HepG2 (cell line): Measurements from ENCODE around the gene CAPN9. TPM values are rescaled to one million over a fixed set of nuclear protein-coding genes. Genes with fewer than 3 reads are reported as not detected.

Experiments used
- CCDC6 ChIP-seq: sonication (generic); formaldehyde crosslinking; IDR thresholded peaks from 2 replicates; pipeline ENCODE4 v1.8.1; 2022; ENCODE audit warnings: mild to moderate bottlenecking, missing genetic modification reagents, moderate library complexity
- FOXK2 ChIP-seq: fragments of 450-650 bp; IDR thresholded peaks from 2 replicates; pipeline ENCODE4 v1.6.1; 2016
- GMEB1 ChIP-seq: sonication (generic); formaldehyde crosslinking; IDR thresholded peaks from 2 replicates; pipeline ENCODE4 v1.5.1; 2020; ENCODE audit warnings: missing genetic modification reagents, mild to moderate bottlenecking, borderline replicate concordance
- IRF9 ChIP-seq: sonication (generic); formaldehyde crosslinking; IDR thresholded peaks from 2 replicates; pipeline ENCODE4 v1.8.0; 2022; ENCODE audit warnings: missing genetic modification reagents, mild to moderate bottlenecking, borderline replicate concordance
- KDM5B ChIP-seq: sonication (generic); formaldehyde crosslinking; IDR thresholded peaks from 2 replicates; pipeline ENCODE4 v1.4.0; 2020; ENCODE audit warnings: missing genetic modification reagents, mild to moderate bottlenecking, borderline replicate concordance
- MTA3 ChIP-seq: sonication (generic); formaldehyde crosslinking; IDR thresholded peaks from 2 replicates; pipeline ENCODE4 v1.4.0; 2020; ENCODE audit warnings: missing genetic modification reagents
- NPAS2 ChIP-seq: sonication (generic); formaldehyde crosslinking; IDR thresholded peaks from 2 replicates; pipeline ENCODE4 v1.8.0; 2022; ENCODE audit warnings: mild to moderate bottlenecking, missing genetic modification reagents, borderline replicate concordance
- PBX3 ChIP-seq: sonication (generic); formaldehyde crosslinking; IDR thresholded peaks from 2 replicates; pipeline ENCODE4 v1.8.1; 2023; ENCODE audit warnings: missing genetic modification reagents, inconsistent platforms, borderline replicate concordance
- PHF20 ChIP-seq: sonication (generic); formaldehyde crosslinking; IDR thresholded peaks from 2 replicates; pipeline ENCODE4 v1.5.0; 2020; ENCODE audit warnings: mild to moderate bottlenecking, missing genetic modification reagents
- SIN3B ChIP-seq: fragments of 150-350 bp; IDR thresholded peaks from 2 replicates; pipeline ENCODE4 v1.6.1; 2014; ENCODE audit warnings: low read length
- SNAPC5 ChIP-seq: sonication (generic); formaldehyde crosslinking; IDR thresholded peaks from 2 replicates; pipeline ENCODE4 v1.8.1; 2023; ENCODE audit warnings: mild to moderate bottlenecking, missing genetic modification reagents, borderline replicate concordance
- SOX6 ChIP-seq, 2 experiments: fragments of 450-650 bp in 1 of 2; sonication (generic) in 1 of 2; formaldehyde crosslinking in 1 of 2; IDR thresholded peaks; 2 replicates each; pipeline versions ENCODE4 v1.4.0 to v1.6.1; 2017 to 2020; ENCODE audit warnings: antibody characterized with exemption in 1 of 2, mild to moderate bottlenecking in 1 of 2, missing genetic modification reagents in 1 of 2
- THAP9 ChIP-seq: sonication (generic); formaldehyde crosslinking; IDR thresholded peaks from 2 replicates; pipeline ENCODE4; 2020; ENCODE audit warnings: missing genetic modification reagents, mild to moderate bottlenecking, borderline replicate concordance
- TRAFD1 ChIP-seq: sonication (generic); formaldehyde crosslinking; IDR thresholded peaks from 2 replicates; pipeline ENCODE4 v1.5.1; 2020; ENCODE audit warnings: missing genetic modification reagents, mild to moderate bottlenecking, borderline replicate concordance
- TRIM24 ChIP-seq: sonication (generic); formaldehyde crosslinking; IDR thresholded peaks from 2 replicates; pipeline ENCODE4 v1.8.0; 2022; ENCODE audit warnings: mild to moderate bottlenecking, missing genetic modification reagents
- ZBTB3 ChIP-seq: sonication (generic); formaldehyde crosslinking; IDR thresholded peaks from 2 replicates; pipeline ENCODE4 v1.4.0; 2020; ENCODE audit warnings: low read depth, mild to moderate bottlenecking, moderate library complexity, missing genetic modification reagents, borderline replicate concordance
- ZNF549 ChIP-seq: sonication (generic); formaldehyde crosslinking; IDR thresholded peaks from 2 replicates; pipeline ENCODE4 v1.5.0; 2020; ENCODE audit warnings: missing genetic modification reagents
- ZNF740 ChIP-seq: sonication (generic); formaldehyde crosslinking; IDR thresholded peaks from 2 replicates; pipeline ENCODE4 v1.4.0; 2020; ENCODE audit warnings: missing genetic modification reagents
- polyA plus RNA-seq, 8 experiments: library from polyadenylated mRNA; depleted of rRNA in 3 of 8; stranded (reverse) in 7 of 8; unstranded in 1 of 8; fragments of >200 nt; fragmentation: Illumina TruSeq in 4 of 8; extraction: Trizol in 4 of 8; gene quantifications; 2 replicates each; pipeline versions ENCODE4 v1.2.1 to v1.2.3, GENCODE V29; 2011 to 2016; ENCODE audit warnings: low read depth in 4 of 8, missing spikeins in 1 of 8, mixed read lengths in 1 of 8; ENCODE audit not compliant: insufficient read depth in 1 of 8
- total RNA-seq, 5 experiments: library from RNA; depleted of rRNA; stranded (reverse); fragments of >200 nt; fragmentation: Illumina TruSeq; extraction: Trizol; gene quantifications; 2 replicates each; pipeline ENCODE4 v1.2.3, GENCODE V29; 2016; ENCODE audit warnings: low read depth in 1 of 5

CAPN9 gene
- total and polyA plus RNA-seq, 2 of the 13 experiments (the other 11 are each of a cell fraction or from before 2014, with no cell fraction given), result 0.04 to 0.31 TPM

GRCh38 chr1:230785636-230786384 is 38.6 kb downstream of the CAPN9 start (continued):
- TF ChIP-seq GMEB1 (CRISPR knock-in tag) (no peak), FOXK2 (peak; percentile 67; the same call in 1 of the 2 replicates), ZBTB3 (CRISPR knock-in tag) (no peak), THAP9 (CRISPR knock-in tag) (no peak), ZNF549 (CRISPR knock-in tag) (no peak), PHF20 (CRISPR knock-in tag) (no peak), MTA3 (CRISPR knock-in tag) (no peak), PBX3 (CRISPR knock-in tag) (no peak), IRF9 (CRISPR knock-in tag) (no peak), TRAFD1 (CRISPR knock-in tag) (no peak), NPAS2 (CRISPR knock-in tag) (no peak), SIN3B (no peak), KDM5B (CRISPR knock-in tag) (no peak), ZNF740 (no peak), SNAPC5 (CRISPR knock-in tag) (no peak), SOX6 (IDR thresholded peaks at IDR 0.05) (no peak), SOX6 (CRISPR knock-in tag; IDR thresholded peaks at IDR 0.05) (peak; percentile 65), CCDC6 (CRISPR knock-in tag) (no peak), TRIM24 (CRISPR knock-in tag) (no peak)
